Central memory CD8-positive, alpha-beta T cell (primary cell): ENCODE data around the gene SPATA31D4.
"Not testable (repeated sequence)": the region's sequence is repeated elsewhere in the genome, so short reads cannot be mapped to it uniquely, and the experiment has no call there.

Source experiments
- ATAC-seq: fragments of 150-1000 bp; cut with Tn5 transposase; replicated peaks from 2 replicates; pipeline ENCODE4 v1.10.0; 2022; ENCODE audit warnings: mild to moderate bottlenecking, moderate FRiP score, moderate number of reproducible peaks; ENCODE audit not compliant: poor library complexity, severe bottlenecking; ENCODE audit errors: extremely low read depth
- DNase-seq, 2 donors: peaks; one replicate each; pipeline ENCODE4 v3.0.0; 2021; ENCODE audit warnings: low spot score in 2 of 2
- H3K27ac Mint-ChIP-seq: one replicate; pipeline ENCODE4 v1.8.0; 2022; ENCODE audit warnings: low read depth, mild to moderate bottlenecking, moderate library complexity, mixed read lengths
- H3K27me3 Mint-ChIP-seq: one replicate; pipeline ENCODE4 v1.8.0; 2022; ENCODE audit warnings: mixed read lengths
- H3K36me3 Mint-ChIP-seq: one replicate; pipeline ENCODE4 v1.8.0; 2022; ENCODE audit warnings: mild to moderate bottlenecking, moderate library complexity, mixed read lengths; ENCODE audit not compliant: insufficient read depth
- H3K4me1 Mint-ChIP-seq: one replicate; pipeline ENCODE4 v1.8.0; 2022; ENCODE audit warnings: mixed read lengths
- H3K4me3 Mint-ChIP-seq: one replicate; pipeline ENCODE4 v1.8.0; 2022; ENCODE audit warnings: mild to moderate bottlenecking, moderate library complexity, mixed read lengths
- H3K9me3 Mint-ChIP-seq: one replicate; pipeline ENCODE4 v1.8.0; 2022; ENCODE audit warnings: mixed read lengths

The SPATA31D4 gene

GRCh38 chr9:81928305-81928704 lies at the start of gene SPATA31D4:
TSS of gene SPATA31D4 (plus strand) at chr9:81928428. CDS start at chr9:81928514, 86 bp downstream.
- not testable (repeated sequence) for H3K27me3 Mint-ChIP-seq, H3K9me3 Mint-ChIP-seq, H3K27ac Mint-ChIP-seq, H3K4me3 Mint-ChIP-seq, H3K36me3 Mint-ChIP-seq, ATAC-seq, DNase-seq, H3K4me1 Mint-ChIP-seq

DNA sequence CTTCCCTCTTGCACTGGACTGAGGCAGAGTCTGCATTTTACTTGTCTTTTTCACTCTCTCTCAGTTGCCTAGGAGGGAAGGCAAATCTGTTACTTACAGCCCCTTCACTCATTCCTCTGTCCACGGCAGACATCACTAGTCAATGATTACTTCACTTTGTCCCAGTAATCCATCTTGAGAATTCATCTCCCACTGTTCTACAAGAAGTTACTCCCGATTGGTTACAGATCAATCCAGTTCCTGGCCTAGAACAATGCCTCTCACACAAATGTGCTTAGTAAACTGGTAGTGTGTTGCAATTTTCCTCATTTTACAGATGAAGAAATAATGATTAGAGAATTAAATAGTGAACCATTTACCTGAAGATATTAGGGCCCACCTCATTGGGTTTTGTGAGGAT lies 49.7 kb upstream of the SPATA31D4 start:
- ATAC-seq: no peak
- DNase-seq: no peak
- Mint-ChIP-seq H3K36me3 (no peaks in the 10 kb centered on the region), H3K27ac (no peak overlapping the region), H3K4me1 (no peaks in the 10 kb centered on the region), H3K27me3 (no peaks in the 10 kb centered on the region), H3K4me3 (no peak overlapping the region), H3K9me3 (peaks cover 9% of the 10 kb centered on the region)

DNA sequence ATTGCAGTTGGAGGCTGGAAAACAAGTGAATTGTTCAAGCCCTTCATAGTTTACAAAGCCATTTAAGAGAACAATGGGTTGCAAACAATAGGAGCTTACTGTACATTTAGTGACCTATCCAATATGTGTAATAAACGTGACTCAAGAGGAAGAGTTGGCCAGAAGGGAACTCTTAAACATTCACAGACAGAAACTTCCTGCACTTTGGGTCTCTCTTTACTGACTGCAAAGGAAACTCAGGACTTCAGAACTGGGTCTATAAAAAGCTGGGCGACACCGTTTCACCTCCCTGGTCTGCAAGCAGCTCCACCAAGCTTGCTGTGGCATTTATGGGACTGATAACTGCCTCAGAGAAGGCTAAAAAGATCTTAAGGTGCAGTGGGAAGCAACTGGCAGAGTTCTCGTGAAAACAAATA lies 48.7 kb upstream of the SPATA31D4 start:
- H3K4me1 Mint-ChIP-seq: no peaks in the 10 kb centered on the region
- no peaks in the 10 kb centered on the region for H3K36me3 Mint-ChIP-seq
- ATAC-seq: no peak

GRCh38 chr9:81885602-81886001 lies 42.6 kb upstream of the SPATA31D4 start:
- H3K27me3 Mint-ChIP-seq: no peaks in the 10 kb centered on the region
- no peak for ATAC-seq

More for the DNA sequence above, 48.7 kb upstream of the SPATA31D4 start:
- Mint-ChIP-seq H3K27me3 (no peaks in the 10 kb centered on the region), H3K9me3 (peaks cover 8% of the 10 kb centered on the region), H3K4me3 (no peak overlapping the region), H3K27ac (no peak overlapping the region)
- no peak for DNase-seq

DNA sequence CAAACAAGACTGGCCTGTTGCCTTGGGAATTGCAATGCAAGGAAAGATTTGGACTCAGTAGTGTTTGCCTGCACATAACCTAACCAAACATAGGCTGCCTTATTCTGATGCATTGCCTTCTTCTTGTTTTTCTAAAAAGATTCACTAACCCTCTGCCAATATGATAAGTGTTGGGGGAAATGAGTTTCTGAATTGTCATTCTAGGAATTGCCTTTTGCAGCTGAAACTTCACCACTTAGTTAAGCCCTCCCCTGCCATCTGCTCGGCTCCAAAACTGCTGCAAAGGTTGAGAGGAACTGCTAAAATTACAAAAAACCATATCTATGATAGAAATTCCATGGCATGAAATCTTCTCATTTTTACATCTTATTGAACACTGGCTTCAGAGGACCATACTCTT lies 41.6 kb upstream of the SPATA31D4 start:
- no peak overlapping the region for H3K4me3 Mint-ChIP-seq
- ATAC-seq (no peak), DNase-seq (no peak)
- H3K36me3 Mint-ChIP-seq: no peaks in the 10 kb centered on the region
- H3K4me1 Mint-ChIP-seq: no peaks in the 10 kb centered on the region
- no peaks in the 10 kb centered on the region for H3K27me3 Mint-ChIP-seq
- no peak overlapping the region for H3K27ac Mint-ChIP-seq
- peaks cover 6% of the 10 kb centered on the region for H3K9me3 Mint-ChIP-seq

More at GRCh38 chr9:81885602-81886001, 42.6 kb upstream of the SPATA31D4 start:
- no peak for DNase-seq
- no peaks in the 10 kb centered on the region for H3K4me1 Mint-ChIP-seq
- no peak overlapping the region for H3K4me3 Mint-ChIP-seq
- no peaks in the 10 kb centered on the region for H3K36me3 Mint-ChIP-seq
- peaks cover 6% of the 10 kb centered on the region for H3K9me3 Mint-ChIP-seq
- no peak overlapping the region for H3K27ac Mint-ChIP-seq

DNA sequence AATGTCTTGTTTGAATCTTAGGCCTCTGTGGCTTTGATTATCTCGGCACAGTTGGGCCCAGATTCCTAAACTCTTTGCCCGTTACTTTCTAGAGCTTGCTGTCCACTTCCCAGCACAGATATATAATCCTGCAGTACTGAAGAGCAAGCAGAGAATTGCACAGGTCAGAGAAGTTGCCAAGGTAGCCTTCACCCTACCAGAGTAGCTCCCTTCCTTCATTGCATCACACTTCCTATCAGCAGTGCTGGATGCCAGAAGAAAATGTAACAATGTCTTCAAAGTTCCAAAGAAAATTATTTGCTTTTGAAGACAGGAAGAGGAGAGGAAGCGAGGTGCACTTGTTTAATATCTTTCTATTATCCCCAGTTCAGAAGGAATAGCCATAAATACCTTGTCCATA lies 38.1 kb upstream of the SPATA31D4 start:
- Mint-ChIP-seq H3K36me3 (no peaks in the 10 kb centered on the region), H3K27me3 (no peaks in the 10 kb centered on the region), H3K9me3 (peaks cover 6% of the 10 kb centered on the region), H3K27ac (no peak overlapping the region), H3K4me3 (no peak overlapping the region), H3K4me1 (no peaks in the 10 kb centered on the region)
- no peak for DNase-seq
- ATAC-seq: no peak

- DNase-seq (no peak), ATAC-seq (no peak)
- no peaks in the 10 kb centered on the region for H3K36me3 Mint-ChIP-seq
- no peaks in the 10 kb centered on the region for H3K27me3 Mint-ChIP-seq
- H3K27ac Mint-ChIP-seq: no peak overlapping the region
- H3K4me3 Mint-ChIP-seq: no peak overlapping the region
- H3K9me3 Mint-ChIP-seq: peaks cover 11% of the 10 kb centered on the region
- H3K4me1 Mint-ChIP-seq: no peaks in the 10 kb centered on the region
Measured at GRCh38 chr9:81892440-81892839, 35.8 kb upstream of the SPATA31D4 start.

- no peak for DNase-seq
- Mint-ChIP-seq H3K36me3 (no peaks in the 10 kb centered on the region), H3K27me3 (no peaks in the 10 kb centered on the region), H3K4me3 (no peak overlapping the region), H3K9me3 (peaks cover 6% of the 10 kb centered on the region), H3K4me1 (no peaks in the 10 kb centered on the region), H3K27ac (no peak overlapping the region)
- no peak for ATAC-seq
Measured at GRCh38 chr9:81893929-81894328, 34.3 kb upstream of the SPATA31D4 start.

- H3K36me3 Mint-ChIP-seq: no peaks in the 10 kb centered on the region
- no peaks in the 10 kb centered on the region for H3K4me1 Mint-ChIP-seq
Measured at GRCh38 chr9:81894891-81895290, 33.3 kb upstream of the SPATA31D4 start.

DNA sequence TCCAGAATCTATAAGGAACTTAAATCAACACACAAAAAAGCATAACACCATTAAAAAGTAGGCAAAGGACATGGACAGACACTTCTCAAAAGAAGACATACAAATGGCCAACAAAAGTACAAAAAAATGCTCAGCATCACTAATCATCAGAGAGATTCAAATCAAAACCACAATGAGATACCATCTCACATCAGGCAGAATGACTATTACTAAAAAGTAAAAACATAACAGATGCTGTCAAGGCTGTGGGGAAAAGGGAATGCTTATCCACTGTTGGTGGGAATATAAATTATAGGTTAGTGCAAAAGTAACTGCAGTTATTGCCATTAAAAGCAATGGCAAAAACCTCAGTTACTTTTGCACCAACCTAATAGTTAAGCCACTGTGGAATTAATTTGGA lies 32.2 kb upstream of the SPATA31D4 start:
- no peak overlapping the region for H3K4me3 Mint-ChIP-seq
- DNase-seq: no peak
- no peaks in the 10 kb centered on the region for H3K27me3 Mint-ChIP-seq
- no peaks in the 10 kb centered on the region for H3K4me1 Mint-ChIP-seq
- peaks cover 6% of the 10 kb centered on the region for H3K9me3 Mint-ChIP-seq
- no peak for ATAC-seq
- no peaks in the 10 kb centered on the region for H3K36me3 Mint-ChIP-seq
- H3K27ac Mint-ChIP-seq: no peak overlapping the region

More at GRCh38 chr9:81894891-81895290, 33.3 kb upstream of the SPATA31D4 start:
- H3K9me3 Mint-ChIP-seq: peaks cover 6% of the 10 kb centered on the region
- no peak overlapping the region for H3K4me3 Mint-ChIP-seq
- no peak overlapping the region for H3K27ac Mint-ChIP-seq
- no peaks in the 10 kb centered on the region for H3K27me3 Mint-ChIP-seq
- DNase-seq (no peak), ATAC-seq (no peak)

DNA sequence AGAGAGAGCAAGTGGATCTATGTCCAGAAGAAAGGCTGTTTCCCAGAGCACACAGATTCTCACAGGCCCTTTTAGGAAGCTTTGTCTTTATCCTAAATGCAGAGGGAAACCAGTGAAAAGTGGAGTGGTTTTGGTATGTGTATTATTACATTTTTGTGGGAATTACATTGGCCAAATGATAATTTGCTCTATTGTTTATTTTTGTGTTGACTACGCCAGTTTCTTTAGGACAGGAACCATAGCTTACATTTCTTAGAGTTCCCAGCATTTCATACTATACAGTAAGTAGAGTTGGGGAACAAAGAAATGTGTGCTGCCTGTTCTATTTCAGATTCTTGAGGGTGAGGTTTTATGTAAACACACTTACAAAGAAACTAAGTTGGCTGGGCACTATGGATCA lies 29.4 kb upstream of the SPATA31D4 start:
- H3K36me3 Mint-ChIP-seq: no peaks in the 10 kb centered on the region
- H3K4me3 Mint-ChIP-seq: no peak overlapping the region
- peaks cover 6% of the 10 kb centered on the region for H3K9me3 Mint-ChIP-seq
- H3K27ac Mint-ChIP-seq: no peak overlapping the region
- no peaks in the 10 kb centered on the region for H3K4me1 Mint-ChIP-seq
- ATAC-seq (no peak), DNase-seq (no peak)
- no peaks in the 10 kb centered on the region for H3K27me3 Mint-ChIP-seq

GRCh38 chr9:81902196-81902595 lies 26.0 kb upstream of the SPATA31D4 start:
- DNase-seq: no peak
- Mint-ChIP-seq H3K4me3 (no peak overlapping the region), H3K4me1 (no peaks in the 10 kb centered on the region), H3K9me3 (peaks cover 21% of the 10 kb centered on the region), H3K27me3 (no peaks in the 10 kb centered on the region), H3K27ac (no peak overlapping the region), H3K36me3 (no peaks in the 10 kb centered on the region)
- ATAC-seq: no peak

GRCh38 chr9:81902626-81903025 lies 25.6 kb upstream of the SPATA31D4 start:
- Mint-ChIP-seq H3K27ac (no peak overlapping the region), H3K4me1 (no peaks in the 10 kb centered on the region), H3K36me3 (no peaks in the 10 kb centered on the region), H3K27me3 (no peaks in the 10 kb centered on the region), H3K4me3 (no peak overlapping the region), H3K9me3 (peaks cover 22% of the 10 kb centered on the region)
- ATAC-seq (no peak), DNase-seq (no peak)

DNA sequence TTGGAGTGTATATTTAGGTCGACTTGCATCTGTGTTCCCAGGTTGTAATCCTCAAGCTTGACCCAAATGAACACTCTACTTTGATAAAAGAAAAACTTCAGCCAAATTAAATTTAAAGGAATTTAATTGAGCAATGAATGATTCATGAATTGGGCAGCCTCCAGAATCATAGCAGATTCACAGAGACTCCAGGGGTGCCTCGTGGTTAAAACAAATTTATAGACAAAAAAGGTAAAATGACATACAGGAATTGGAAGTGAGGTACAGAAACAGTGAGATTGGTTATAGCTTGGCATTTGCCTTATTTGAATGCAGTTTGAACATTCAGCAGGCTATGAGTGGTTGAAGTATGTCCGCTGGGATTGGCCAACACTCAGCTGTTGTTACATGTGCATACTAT lies 21.6 kb upstream of the SPATA31D4 start:
- H3K36me3 Mint-ChIP-seq: no peaks in the 10 kb centered on the region
- ATAC-seq (no peak), DNase-seq (no peak)
- no peak overlapping the region for H3K27ac Mint-ChIP-seq
- no peak overlapping the region for H3K4me3 Mint-ChIP-seq
- peaks cover 22% of the 10 kb centered on the region for H3K9me3 Mint-ChIP-seq
- H3K4me1 Mint-ChIP-seq: no peaks in the 10 kb centered on the region
- no peaks in the 10 kb centered on the region for H3K27me3 Mint-ChIP-seq
